OCI-LY3 (cell line): ENCODE data around the gene IFNAR1.

Experiments
- H2AFZ ChIP-seq: fragments of 200-600, 300-600 bp; shearing (Covaris generic); 2 replicates; pipeline ENCODE4 v1.6.0; 2014; ENCODE audit warnings: antibody characterized with exemption, low read depth, low read length
- H3K27ac ChIP-seq: fragments of 200-600, 300-600 bp; sonication (generic); 2 replicates; pipeline ENCODE4 v1.5.1; 2014; ENCODE audit warnings: mild to moderate bottlenecking, low read length, moderate library complexity, mixed read lengths
- H3K27me3 ChIP-seq: fragments of 200-600, 300-600 bp; sonication (generic); 2 replicates; pipeline ENCODE4 v1.6.1; 2014; ENCODE audit warnings: low read depth, low read length, mixed read lengths
- H3K36me3 ChIP-seq: fragments of 200-600, 300-600 bp; sonication (generic); replicated peaks from 2 replicates; pipeline ENCODE3; 2014; ENCODE audit warnings: low read depth, low read length, mixed read lengths
- H3K4me1 ChIP-seq: fragments of 300-600, 200-600 bp; sonication (generic); 2 replicates; pipeline ENCODE4 v1.6.1; 2014; ENCODE audit warnings: low read length, mixed read lengths
- H3K4me2 ChIP-seq: fragments of 200-600, 300-600 bp; sonication (generic); 2 replicates; pipeline ENCODE4 v1.6.1; 2014; ENCODE audit warnings: low read length, mixed read lengths
- H3K4me3 ChIP-seq: fragments of 300-600, 200-600 bp; sonication (generic); 2 replicates; pipeline ENCODE4 v1.5.1; 2014; ENCODE audit warnings: antibody characterized with exemption, mild to moderate bottlenecking, low read length, moderate library complexity
- H3K79me2 ChIP-seq: fragments of 300-600, 200-600 bp; shearing (Covaris generic); 2 replicates; pipeline ENCODE4 v1.6.1; 2014; ENCODE audit warnings: mild to moderate bottlenecking, low read length, mixed read lengths
- H3K9ac ChIP-seq: fragments of 300-600, 200-600 bp; shearing (Covaris generic); 2 replicates; pipeline ENCODE4 v1.6.0; 2014; ENCODE audit warnings: mild to moderate bottlenecking, low read length, moderate library complexity
- H3K9me3 ChIP-seq: fragments of 200-600, 300-600 bp; shearing (Covaris generic); 2 replicates; pipeline ENCODE4 v1.6.1; 2014; ENCODE audit warnings: low read length, mixed read lengths; ENCODE audit not compliant: insufficient read depth
- H4K20me1 ChIP-seq: fragments of 200-600, 300-600 bp; sonication (generic); 2 replicates; pipeline ENCODE4 v1.6.1; 2016; ENCODE audit warnings: low read length, mixed read lengths; ENCODE audit not compliant: insufficient read depth
- EZH2phosphoT487 ChIP-seq: fragments of 200-600 bp; shearing (Covaris generic); IDR thresholded peaks from 2 replicates; pipeline ENCODE4 v1.6.1; 2018; ENCODE audit warnings: antibody characterized with exemption, mixed run types, low read depth
- TF ChIP-seq, protein P1 (sequence below): fragments of 200-600, 300-600 bp; sonication (generic); IDR thresholded peaks from 2 replicates; pipeline ENCODE4 v1.5.1; 2014; ENCODE audit warnings: antibody characterized with exemption, low read length, low read depth

Gene IFNAR1

GRCh38 chr21:33390479-33390878 is 65.7 kb downstream of the IFNAR1 start:
- Histone ChIP-seq H3K4me3 (no peak overlapping the region), H3K4me1 (peaks cover 12% of the 10 kb centered on the region), H2AFZ (no peak overlapping the region), H3K4me2 (no peak overlapping the region), H3K9ac (no peak overlapping the region), H3K36me3 (no peaks in the 10 kb centered on the region), H3K9me3 (no peaks in the 10 kb centered on the region), H3K79me2 (no peaks in the 10 kb centered on the region), H3K27ac (no peak overlapping the region), H4K20me1 (no peaks in the 10 kb centered on the region), H3K27me3 (no peaks in the 10 kb centered on the region)
- no peak for TF ChIP-seq EZH2phosphoT487
- TF ChIP-seq, protein P1, sequence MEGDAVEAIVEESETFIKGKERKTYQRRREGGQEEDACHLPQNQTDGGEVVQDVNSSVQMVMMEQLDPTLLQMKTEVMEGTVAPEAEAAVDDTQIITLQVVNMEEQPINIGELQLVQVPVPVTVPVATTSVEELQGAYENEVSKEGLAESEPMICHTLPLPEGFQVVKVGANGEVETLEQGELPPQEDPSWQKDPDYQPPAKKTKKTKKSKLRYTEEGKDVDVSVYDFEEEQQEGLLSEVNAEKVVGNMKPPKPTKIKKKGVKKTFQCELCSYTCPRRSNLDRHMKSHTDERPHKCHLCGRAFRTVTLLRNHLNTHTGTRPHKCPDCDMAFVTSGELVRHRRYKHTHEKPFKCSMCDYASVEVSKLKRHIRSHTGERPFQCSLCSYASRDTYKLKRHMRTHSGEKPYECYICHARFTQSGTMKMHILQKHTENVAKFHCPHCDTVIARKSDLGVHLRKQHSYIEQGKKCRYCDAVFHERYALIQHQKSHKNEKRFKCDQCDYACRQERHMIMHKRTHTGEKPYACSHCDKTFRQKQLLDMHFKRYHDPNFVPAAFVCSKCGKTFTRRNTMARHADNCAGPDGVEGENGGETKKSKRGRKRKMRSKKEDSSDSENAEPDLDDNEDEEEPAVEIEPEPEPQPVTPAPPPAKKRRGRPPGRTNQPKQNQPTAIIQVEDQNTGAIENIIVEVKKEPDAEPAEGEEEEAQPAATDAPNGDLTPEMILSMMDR: no peak

GRCh38 chr21:33391656-33392055 is 66.9 kb downstream of the IFNAR1 start:
- Histone ChIP-seq H3K27ac (no peak overlapping the region), H3K9ac (no peak overlapping the region), H2AFZ (no peak overlapping the region), H3K9me3 (no peaks in the 10 kb centered on the region), H3K27me3 (no peaks in the 10 kb centered on the region), H3K4me1 (peaks cover 13% of the 10 kb centered on the region), H3K36me3 (no peaks in the 10 kb centered on the region), H3K4me2 (no peak overlapping the region), H3K79me2 (no peaks in the 10 kb centered on the region), H3K4me3 (no peak overlapping the region), H4K20me1 (no peaks in the 10 kb centered on the region)
- TF ChIP-seq EZH2phosphoT487: no peak
- TF ChIP-seq, protein P1: no peak

DNA sequence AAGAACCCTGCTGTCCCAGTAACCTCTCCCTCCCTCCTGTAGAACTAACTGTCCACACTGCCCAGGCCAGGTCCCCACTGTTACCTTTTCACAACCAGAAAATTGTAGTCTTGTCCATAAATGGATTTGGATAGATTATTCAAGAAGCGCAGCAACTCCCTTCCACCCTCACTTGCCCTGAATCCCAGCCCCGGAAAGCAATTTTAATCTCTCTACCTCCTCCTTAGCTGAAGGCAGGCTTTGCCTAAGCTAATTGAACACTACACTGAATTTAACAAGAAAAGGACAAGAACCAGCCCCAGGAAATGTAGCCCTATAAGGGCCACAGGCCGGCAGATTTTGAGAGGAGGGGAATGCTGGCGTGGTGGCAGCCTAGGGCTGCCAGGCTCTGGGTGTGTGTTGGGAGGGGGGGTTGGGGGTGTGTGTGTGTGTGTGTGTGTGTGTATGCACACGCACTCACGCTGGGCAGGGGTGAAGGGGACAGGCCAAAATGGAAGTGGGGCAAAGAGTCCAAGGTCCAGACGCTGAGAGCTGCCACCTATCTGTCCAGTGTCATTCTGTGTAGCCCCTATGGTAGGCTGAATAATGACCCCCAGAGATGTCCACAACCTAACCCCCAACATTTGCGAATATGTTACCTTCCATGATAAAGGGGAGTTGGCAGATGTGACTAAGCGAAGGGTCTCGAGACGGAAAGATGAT is 67.7 kb downstream of the IFNAR1 start:
- H3K4me3 ChIP-seq: no peak overlapping the region

DNA sequence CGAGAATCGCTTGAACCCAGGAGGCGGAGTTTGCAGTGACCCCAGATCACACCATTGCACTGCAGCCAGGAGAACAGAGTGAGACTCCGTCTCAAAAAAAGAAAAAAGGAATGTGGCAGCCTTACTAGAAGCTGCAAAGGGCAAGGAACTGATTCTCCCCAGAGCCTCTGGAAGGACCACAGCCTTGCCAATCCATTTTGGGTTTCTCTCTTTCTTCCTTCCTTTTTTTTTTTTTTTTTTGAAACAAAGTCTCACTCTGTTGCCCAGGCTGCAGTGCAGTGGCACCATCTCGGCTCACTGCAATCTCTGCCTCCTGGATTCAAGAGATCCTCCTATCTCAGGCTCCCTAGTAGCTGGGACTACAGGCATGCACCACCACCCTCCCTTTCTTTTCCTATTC is 68.6 kb downstream of the IFNAR1 start:
- Histone ChIP-seq H3K4me1 (peaks cover 8% of the 10 kb centered on the region), H3K4me3 (no peak overlapping the region), H3K79me2 (no peaks in the 10 kb centered on the region), H3K27me3 (no peaks in the 10 kb centered on the region), H3K9ac (no peak overlapping the region), H4K20me1 (no peaks in the 10 kb centered on the region), H3K9me3 (no peaks in the 10 kb centered on the region), H3K36me3 (no peaks in the 10 kb centered on the region), H2AFZ (no peak overlapping the region), H3K4me2 (no peak overlapping the region), H3K27ac (no peak overlapping the region)
- TF ChIP-seq, protein P1: no peak
- TF ChIP-seq EZH2phosphoT487: no peak

More for the DNA sequence above, 67.7 kb downstream of the IFNAR1 start:
- H2AFZ ChIP-seq: no peak overlapping the region
- H3K79me2 ChIP-seq: no peaks in the 10 kb centered on the region
- no peaks in the 10 kb centered on the region for H3K27me3 ChIP-seq
- TF ChIP-seq, protein P1: no peak
- TF ChIP-seq EZH2phosphoT487: no peak
- no peak overlapping the region for H3K9ac ChIP-seq
- H3K9me3 ChIP-seq: no peaks in the 10 kb centered on the region
- no peak overlapping the region for H3K4me2 ChIP-seq
- no peaks in the 10 kb centered on the region for H4K20me1 ChIP-seq
- no peak overlapping the region for H3K27ac ChIP-seq
- H3K36me3 ChIP-seq: no peaks in the 10 kb centered on the region
- peaks cover 13% of the 10 kb centered on the region for H3K4me1 ChIP-seq
